T-helper 2 cell treated with Interferon-gamma antibody and Interleukin-4, amounts not matched to agents 100 ng/mL and 5 ng/mL, for 36 hours (primary cell): ENCODE results near the gene SLC22A3. TPM values are rescaled to one million over a fixed set of nuclear protein-coding genes. Genes with fewer than 3 reads are reported as not detected.

Source experiments
- intact Hi-C: fragments of 100-400 bp; cut with micrococcal nuclease; formaldehyde crosslinking; loops from one replicate; pipeline ENCODE4 v1.15.1; 2023
- total RNA-seq: library from RNA; stranded (reverse); gene quantifications from 2 replicates; pipeline ENCODE4 v1.2.3, GENCODE V29; 2022

SLC22A3 gene
- total RNA-seq, 1 donor from 2014 or later, result not detected

- intact Hi-C loops, result no loop called here
Observed at GRCh38 chr6:160494576-160494975, 146.4 kb downstream of the SLC22A3 start.

GRCh38 chr6:160500639-160501038 is 152.5 kb downstream of the SLC22A3 start:
- intact Hi-C loops, result no loop called here

Other genes starting within 250 kb of the SLC22A3 start
- 0.57 and 0.70 TPM in 2 replicates for gene SLC22A1, start 226.6 kb upstream of the SLC22A3 start, total RNA-seq
- gene SLC22A2, start 89.6 kb upstream of the SLC22A3 start, total RNA-seq, result not detected in 2 replicates